H1 (cell line): ENCODE results near the gene NEDD4L. TPM values are rescaled to one million over a fixed set of nuclear protein-coding genes. Genes with fewer than 3 reads are reported as not detected.
A peak's percentile ranks its signal among the peaks of the same experiment; 100 is the strongest.

Experiments
- CTCF ChIA-PET: fragments of 300-600 bp; sonication (Branson Sonifier 250); formaldehyde crosslinking; loops from one replicate; lab custom pipeline; 2021; ENCODE audit not compliant: partially characterized antibody; lab: Charles Lee
- POLR2A ChIA-PET: fragments of 300-600 bp; sonication (Branson Sonifier 250); formaldehyde crosslinking; loops from one replicate; lab custom pipeline; 2021; ENCODE audit warnings: inconsistent platforms; ENCODE audit not compliant: partially characterized antibody; lab: Charles Lee
- DNase-seq, 2 experiments: peaks; one replicate each; pipeline versions ENCODE4 v3.0.0 to v3.0.0-alpha.2; 2010 to 2022; ENCODE audit warnings: low spot score in 2 of 2, low read depth in 1 of 2, mixed read lengths in 1 of 2
- FAIRE-seq: peaks from 2 replicates; lab custom pipeline; 2011; peaks lifted over from hg19 to GRCh38; lab: Jason Lieb, UNC
- H2AFZ ChIP-seq: 2 replicates; pipeline ENCODE4 v1.8.1; 2012; ENCODE audit warnings: low read length, inconsistent platforms
- H2AK5ac ChIP-seq: 2 replicates; pipeline ENCODE4 v1.6.1; 2013; ENCODE audit warnings: low read depth, low read length
- H2BK120ac ChIP-seq: replicated peaks from 2 replicates; pipeline ENCODE3; 2013; ENCODE audit warnings: low read depth, low read length, inconsistent platforms
- H2BK12ac ChIP-seq: 2 replicates; pipeline ENCODE4 v1.6.1; 2013; ENCODE audit warnings: low read depth, low read length
- H2BK15ac ChIP-seq: 2 replicates; pipeline ENCODE4 v1.6.1; 2013; ENCODE audit warnings: low read length
- H2BK20ac ChIP-seq: 2 replicates; pipeline ENCODE4 v1.6.1; 2013; ENCODE audit warnings: low read length
- H2BK5ac ChIP-seq: 2 replicates; pipeline ENCODE4 v1.6.1; 2013; ENCODE audit warnings: low read depth, low read length
- H3K14ac ChIP-seq: 2 replicates; pipeline ENCODE4 v1.6.1; 2013; ENCODE audit warnings: inconsistent platforms; ENCODE audit not compliant: insufficient read length
- H3K18ac ChIP-seq: 2 replicates; pipeline ENCODE4 v1.6.1; 2013; ENCODE audit warnings: low read length; ENCODE audit errors: extremely low read depth
- H3K23ac ChIP-seq: 2 replicates; pipeline ENCODE4 v1.6.1; 2013; ENCODE audit warnings: inconsistent platforms; ENCODE audit not compliant: insufficient read length
- H3K23me2 ChIP-seq: 2 replicates; pipeline ENCODE4 v1.6.1; 2013; ENCODE audit warnings: low read depth, low read length
- H3K27ac ChIP-seq: 2 replicates; pipeline ENCODE4 v1.6.1; 2011; ENCODE audit warnings: low read depth, low read length, inconsistent platforms
- H3K27me3 ChIP-seq, 4 experiments: replicated peaks in 1 of 4; 1 replicate in 1 of 4; 2 replicates in 3 of 4; pipeline versions ENCODE4 v1.6.1 to v1.8.1; 2011 to 2013; ENCODE audit warnings: low read length in 3 of 4, mild to moderate bottlenecking in 3 of 4, inconsistent platforms in 2 of 4, mixed read lengths in 2 of 4, moderate library complexity in 1 of 4; ENCODE audit not compliant: control insufficient read depth in 3 of 4, insufficient read depth in 3 of 4; ENCODE audit errors: extremely low read depth in 1 of 4
- H3K36me3 ChIP-seq, 4 experiments: 2 replicates each; pipeline versions ENCODE4 v1.6.1 to v1.8.1; 2011 to 2013; ENCODE audit warnings: mild to moderate bottlenecking in 4 of 4, low read length in 3 of 4, moderate library complexity in 2 of 4, control low read depth in 1 of 4, inconsistent platforms in 1 of 4; ENCODE audit not compliant: insufficient read depth in 4 of 4, control insufficient read depth in 2 of 4
- H3K4ac ChIP-seq: replicated peaks from 2 replicates; pipeline ENCODE3; 2013; ENCODE audit warnings: low read length, low read depth, mixed read lengths, inconsistent platforms; ENCODE audit not compliant: insufficient read length
- H3K4me1 ChIP-seq, 4 experiments: replicated peaks in 1 of 4; 1 replicate in 1 of 4; 2 replicates in 3 of 4; pipeline versions ENCODE4 v1.6.1 to v1.8.1; 2011 to 2013; ENCODE audit warnings: low read length in 3 of 4, inconsistent platforms in 2 of 4, mixed read lengths in 1 of 4; ENCODE audit not compliant: insufficient read depth in 4 of 4, control insufficient read depth in 3 of 4
- H3K4me2 ChIP-seq, 2 experiments: 2 replicates each; pipeline versions ENCODE4 v1.6.1 to v1.8.1; 2011 to 2013; ENCODE audit warnings: low read depth in 2 of 2, low read length in 2 of 2, control low read depth in 1 of 2, inconsistent platforms in 1 of 2, mild to moderate bottlenecking in 1 of 2; ENCODE audit not compliant: insufficient read depth in 1 of 2
- H3K4me3 ChIP-seq, 4 experiments: fragments of 200-600, 300-600 bp in 1 of 4; sonication (generic), shearing (Covaris generic), sonication (Bioruptor Twin) in 1 of 4; 2 replicates each; pipeline versions ENCODE4 v1.5.1 to v1.8.1; 2011 to 2016; ENCODE audit warnings: low read length in 4 of 4, low read depth in 3 of 4, control low read depth in 2 of 4, inconsistent platforms in 2 of 4, mild to moderate bottlenecking in 2 of 4, mixed read lengths in 1 of 4, moderate library complexity in 1 of 4; ENCODE audit not compliant: insufficient read depth in 2 of 4; ENCODE audit errors: extremely low read depth in 1 of 4
- H3K56ac ChIP-seq: replicated peaks from 2 replicates; pipeline ENCODE3; 2013; ENCODE audit warnings: low read depth, mild to moderate bottlenecking, mixed read lengths, low read length, inconsistent platforms; ENCODE audit not compliant: insufficient read length
- H3K79me1 ChIP-seq: 2 replicates; pipeline ENCODE4 v1.6.1; 2013; ENCODE audit warnings: low read depth, low read length, control low read depth
- H3K79me2 ChIP-seq, 2 experiments: 2 replicates each; pipeline versions ENCODE4 v1.6.1 to v1.8.1; 2012 to 2013; ENCODE audit warnings: low read length in 2 of 2, mild to moderate bottlenecking in 2 of 2, inconsistent platforms in 1 of 2; ENCODE audit not compliant: insufficient read depth in 2 of 2, control insufficient read depth in 1 of 2
- H3K9ac ChIP-seq, 4 experiments: replicated peaks in 1 of 4; 1 replicate in 1 of 4; 2 replicates in 3 of 4; pipeline versions ENCODE4 v1.6.1 to v1.8.1; 2011 to 2013; ENCODE audit warnings: low read depth in 3 of 4, low read length in 3 of 4, control low read depth in 2 of 4, mild to moderate bottlenecking in 2 of 4, moderate library complexity in 2 of 4, inconsistent platforms in 1 of 4; ENCODE audit errors: extremely low read depth in 1 of 4
- H3K9me3 ChIP-seq, 2 experiments: 2 replicates each; pipeline versions ENCODE4 v1.6.1 to v1.8.1; 2012 to 2013; ENCODE audit warnings: mild to moderate bottlenecking in 2 of 2, moderate library complexity in 2 of 2, control low read depth in 1 of 2, inconsistent platforms in 1 of 2, low read depth in 1 of 2, low read length in 1 of 2, mixed read lengths in 1 of 2; ENCODE audit not compliant: insufficient read depth in 2 of 2
- H4K20me1 ChIP-seq, 2 experiments: replicated peaks in 1 of 2; 2 replicates each; pipeline versions ENCODE3 to v1.8.1; 2011 to 2013; ENCODE audit warnings: inconsistent platforms in 2 of 2, low read length in 2 of 2, mild to moderate bottlenecking in 1 of 2; ENCODE audit not compliant: insufficient read depth in 2 of 2, control insufficient read depth in 1 of 2
- H4K5ac ChIP-seq: 2 replicates; pipeline ENCODE4 v1.6.1; 2013; ENCODE audit warnings: low read length, low read depth, mixed read lengths, inconsistent platforms; ENCODE audit not compliant: insufficient read length
- H4K8ac ChIP-seq: 2 replicates; pipeline ENCODE4 v1.8.0; 2013; ENCODE audit warnings: mild to moderate bottlenecking, moderate library complexity, low read length, inconsistent platforms; ENCODE audit not compliant: insufficient read depth; ENCODE audit errors: extremely low read depth
- H4K91ac ChIP-seq: replicated peaks from 2 replicates; pipeline ENCODE3; 2013; ENCODE audit warnings: low read length, mixed read lengths, inconsistent platforms; ENCODE audit not compliant: insufficient read length
- CREB1 ChIP-seq: IDR thresholded peaks from 2 replicates; pipeline ENCODE4 v1.6.1; 2012; ENCODE audit warnings: inconsistent platforms
- JUND ChIP-seq: IDR thresholded peaks from 2 replicates; pipeline ENCODE4 v1.6.1; 2011; ENCODE audit warnings: mild to moderate bottlenecking, improper control_type of control experiment, low read length
- POLR2AphosphoS5 ChIP-seq: IDR thresholded peaks from 2 replicates; pipeline ENCODE4 v1.6.1; 2011; ENCODE audit warnings: low read depth, low read length
- WGBS, 2 experiments: shearing (Covaris generic) in 1 of 2; methylation state at CpG; one replicate each; pipeline versions ENCODE4 v1.1.6 to v1.1.7; 2013 to 2015; ENCODE audit warnings: low lambda C conversion rate in 2 of 2, mixed read lengths in 2 of 2, inconsistent platforms in 1 of 2, low coverage in 1 of 2, missing lambda C conversion rate in 1 of 2; ENCODE audit not compliant: insufficient replicate concordance in 2 of 2, insufficient coverage in 1 of 2, insufficient read length in 1 of 2; ENCODE audit errors: extremely low coverage in 1 of 2, missing lambda C conversion rate in 1 of 2; 5-methylcytosine and 5-hydroxymethylcytosine counted together
- polyA plus RNA-seq, 7 experiments: library from polyadenylated mRNA; depleted of rRNA in 3 of 7; stranded (reverse) in 5 of 7; unstranded in 2 of 7; fragments of >200 nt in 5 of 7; fragments of 200-250 nt in 2 of 7; gene quantifications; 1 replicate in 5 of 7; 2 replicates in 1 of 7; 4 replicates in 1 of 7; pipeline versions ENCODE4 v1.2.1 to v1.2.3, GENCODE V29; 2011 to 2013; ENCODE audit warnings: missing spikeins in 2 of 7, mixed read lengths in 2 of 7
- total RNA-seq: library from RNA; stranded (reverse); fragmentation: NEBNext Ultra II Directional; extraction: Animal tissue kit (Norgen Biotek cat#: 25700); gene quantifications from 2 replicates; pipeline ENCODE4 v1.2.1, GENCODE V29; 2021

Gene NEDD4L
- total and polyA plus RNA-seq, 2 of the 8 experiments (the other 6 are each of a cell fraction or from before 2014, with no cell fraction given): 37.3 to 69.8 TPM

- Histone ChIP-seq H3K4me3 (no peak overlapping the region), H3K27me3 (no peaks in the 10 kb centered on the region)
- POLR2A ChIA-PET: no interaction called here
These were observed 75.8 kb downstream of the NEDD4L start for GRCh38 chr18:58119819-58120218.

More at GRCh38 chr18:58119819-58120218, 75.8 kb downstream of the NEDD4L start:
- Histone ChIP-seq H3K9me3 (no peaks in the 10 kb centered on the region), H4K20me1 (peaks cover 1 to 4% of the 10 kb centered on the region in 2 experiments), H3K4ac (no peak overlapping the region), H2BK120ac (no peak overlapping the region), H3K79me2 (peaks cover 0 to 53% of the 10 kb centered on the region in 2 experiments; a peak in 2 of 4 replicates), H2BK20ac (no peak overlapping the region), H3K79me1 (peaks cover 15% of the 10 kb centered on the region), H3K23ac (no peak overlapping the region), H2AK5ac (no peak overlapping the region), H4K5ac (no peak overlapping the region), H2BK5ac (peak overlapping the region; percentile 30; the same call in 1 of the 2 replicates), H4K91ac (no peak overlapping the region), H3K36me3 (no peaks in the 10 kb centered on the region), H2AFZ (no peak overlapping the region), H4K8ac (no peak overlapping the region), H3K9ac (no peak overlapping the region), H3K4me1 (peaks cover 0 to 9% (median 4%) of the 10 kb centered on the region in 4 experiments; a peak in 4 of 7 replicates), H2BK15ac (no peak overlapping the region), H2BK12ac (no peak overlapping the region), H3K56ac (no peak overlapping the region), H3K18ac (no peak overlapping the region), H3K14ac (no peak overlapping the region), H3K23me2 (no peaks in the 10 kb centered on the region), H3K27ac (no peak overlapping the region), H3K4me2 (no peak overlapping the region)
- CTCF ChIA-PET: interaction anchor here (0.6 to 5.4 kb wide), 10 partner anchors 10 to 161 kb away, joined by 3 to 47 read pairs (median 4); partner anchors contain the start of gene NEDD4L
- FAIRE-seq: no peak
- TF ChIP-seq POLR2AphosphoS5 (no peak), CREB1 (no peak), JUND (no peak)
- DNase-seq: no peak
- 88% methylated on average over 9 of the region's 9 CpGs; no CpG with 5 or more reads in 1 of the 2 experiments for WGBS, 2 experiments
